Esophagus muscularis mucosa (tissue), 4 donors: ENCODE measurements around the gene NANOS1. TPM values are rescaled to one million over a fixed set of nuclear protein-coding genes. Genes with fewer than 3 reads are reported as not detected.

Experiments used
- DNase-seq: peaks from one replicate; pipeline ENCODE4 v3.0.0-alpha.2; 2017; ENCODE audit errors: extremely low spot score
- H3K27ac ChIP-seq, 4 donors: fragments of 200-600 bp; sonication (generic); replicated peaks in 1 of 4; 1 replicate in 3 of 4; 2 replicates in 1 of 4; pipeline ENCODE4 v1.5.1; 2016 to 2019; ENCODE audit warnings: mild to moderate bottlenecking in 1 of 4
- H3K27me3 ChIP-seq, 4 donors: fragments of 200-600 bp; sonication (generic); one replicate each; pipeline versions ENCODE4 v1.5.1 to v1.6.0; 2016 to 2019
- H3K36me3 ChIP-seq, 4 donors: fragments of 200-600 bp; sonication (generic); one replicate each; pipeline ENCODE4 v1.5.1; 2016 to 2019
- H3K4me1 ChIP-seq, 4 donors: fragments of 200-600 bp; sonication (generic); one replicate each; pipeline ENCODE4 v1.5.1; 2016 to 2019
- H3K4me3 ChIP-seq, 4 donors: fragments of 200-600 bp; sonication (generic); 1 replicate in 2 of 4; 2 replicates in 2 of 4; pipeline ENCODE4 v1.5.1; 2016 to 2019; ENCODE audit warnings: mild to moderate bottlenecking in 4 of 4, moderate library complexity in 1 of 4
- H3K9me3 ChIP-seq, 4 donors: fragments of 200-600 bp; sonication (generic); 1 replicate in 3 of 4; 2 replicates in 1 of 4; pipeline ENCODE4 v1.5.1; 2016 to 2019
- CTCF ChIP-seq, 3 experiments: fragments of 200-600 bp in 2 of 3; fragments of 450-650 bp in 1 of 3; sonication (generic) in 2 of 3; IDR thresholded peaks; one replicate each; pipeline ENCODE4 v1.5.1; 2017 to 2019; ENCODE audit warnings: antibody characterized with exemption in 3 of 3, mild to moderate bottlenecking in 2 of 3, moderate library complexity in 1 of 3
- EP300 ChIP-seq: sonication (generic); formaldehyde crosslinking; IDR thresholded peaks from one replicate; pipeline ENCODE4 v1.6.1; 2017; ENCODE audit warnings: antibody characterized with exemption
- POLR2A ChIP-seq: fragments of 450-650 bp; IDR thresholded peaks from one replicate; pipeline ENCODE4 v1.6.1; 2017; ENCODE audit warnings: antibody characterized with exemption, moderate library complexity, mild to moderate bottlenecking, low read depth
- POLR2AphosphoS5 ChIP-seq, 2 donors: sonication (generic); formaldehyde crosslinking; IDR thresholded peaks; one replicate each; pipeline ENCODE4 v1.6.1; 2017; ENCODE audit warnings: antibody characterized with exemption in 2 of 2
- WGBS: methylation state at CpG from one replicate; pipeline ENCODE4 v1.1.5; 2018; 5-methylcytosine and 5-hydroxymethylcytosine counted together
- intact Hi-C: fragments of 100-400 bp; cut with DNase I; formaldehyde crosslinking; loops from one replicate; pipeline ENCODE4 v1.15.1; 2023
- total RNA-seq, 4 donors: library from RNA; depleted of rRNA; stranded (reverse); fragments of >200 nt; gene quantifications; one replicate each; pipeline versions ENCODE4 v1.1.0 to v1.2.1, GENCODE V29; 2016

The NANOS1 gene
- total RNA-seq, 4 donors from 2014 or later: 8.0 to 24.4 (median 14.6) TPM

- Histone ChIP-seq H3K27me3 (no peaks in the 10 kb centered on the region), H3K4me1 (no peaks in the 10 kb centered on the region), H3K36me3 (peaks cover 75 to 100% (median 97%) of the 10 kb centered on the region in 4 donors), H3K4me3 (no peak overlapping the region), H3K27ac (no peak overlapping the region), H3K9me3 (no peaks in the 10 kb centered on the region)
- intact Hi-C loops: no loop called here
- TF ChIP-seq POLR2AphosphoS5 (IDR thresholded peaks at IDR 0.05) (no peak), POLR2A (no peak), EP300 (no peak), CTCF (IDR thresholded peaks at IDR 0.05) (no peak)
- WGBS: 95% methylated on average over 5 of the region's 5 CpGs
- DNase-seq: no peak
Observed at GRCh38 chr10:119049361-119049760, 19.8 kb downstream of the NANOS1 start.

GRCh38 chr10:119049777-119050176 lies 20.3 kb downstream of the NANOS1 start:
- no peak overlapping the region for H3K4me3 ChIP-seq
- no peaks in the 10 kb centered on the region for H3K4me1 ChIP-seq
- H3K36me3 ChIP-seq: peaks cover 79 to 100% (median 97%) of the 10 kb centered on the region in 4 donors
- no peak overlapping the region for H3K27ac ChIP-seq
- 95% methylated on average over 14 of the region's 14 CpGs for WGBS
- no peak for DNase-seq
- H3K27me3 ChIP-seq: no peaks in the 10 kb centered on the region
- no peak for TF ChIP-seq CTCF (IDR thresholded peaks at IDR 0.05)
- no peak for TF ChIP-seq POLR2A
- no peak for TF ChIP-seq POLR2AphosphoS5 (IDR thresholded peaks at IDR 0.05)
- TF ChIP-seq EP300: no peak
- H3K9me3 ChIP-seq: no peaks in the 10 kb centered on the region
- intact Hi-C loops: no loop called here

- peaks cover 82 to 100% (median 98%) of the 10 kb centered on the region in 4 donors for H3K36me3 ChIP-seq
- no peak for DNase-seq
- 89% methylated on average over 3 of the region's 3 CpGs for WGBS
- no peak for TF ChIP-seq POLR2A
- no peak for TF ChIP-seq CTCF (IDR thresholded peaks at IDR 0.05)
- H3K4me1 ChIP-seq: no peaks in the 10 kb centered on the region
- intact Hi-C loops: no loop called here
- no peaks in the 10 kb centered on the region for H3K9me3 ChIP-seq
- no peak overlapping the region for H3K4me3 ChIP-seq
- H3K27me3 ChIP-seq: no peaks in the 10 kb centered on the region
- H3K27ac ChIP-seq: no peak overlapping the region
Observed at GRCh38 chr10:119051775-119052174, 22.3 kb downstream of the NANOS1 start.

GRCh38 chr10:119055472-119055871 lies 26.0 kb downstream of the NANOS1 start:
- Histone ChIP-seq H3K4me3 (no peak overlapping the region), H3K27me3 (no peaks in the 10 kb centered on the region), H3K4me1 (no peaks in the 10 kb centered on the region), H3K27ac (no peak overlapping the region), H3K36me3 (peaks cover 93 to 100% (median 100%) of the 10 kb centered on the region in 4 donors), H3K9me3 (no peaks in the 10 kb centered on the region)
- TF ChIP-seq EP300 (no peak), POLR2A (no peak), CTCF (IDR thresholded peaks at IDR 0.05) (no peak)
- intact Hi-C loops: no loop called here
- DNase-seq: no peak
- 83% methylated on average over 1 of the region's 1 CpG for WGBS

- Histone ChIP-seq H3K4me1 (no peaks in the 10 kb centered on the region), H3K9me3 (no peaks in the 10 kb centered on the region), H3K36me3 (peaks cover 73 to 100% (median 90%) of the 10 kb centered on the region in 4 donors), H3K27me3 (no peaks in the 10 kb centered on the region), H3K27ac (no peak overlapping the region), H3K4me3 (no peak overlapping the region)
- intact Hi-C loops: no loop called here
- TF ChIP-seq POLR2A (no peak), POLR2AphosphoS5 (IDR thresholded peaks at IDR 0.05) (no peak), EP300 (no peak), CTCF (IDR thresholded peaks at IDR 0.05) (no peak)
- WGBS: 86% methylated on average over 11 of the region's 11 CpGs
- DNase-seq: no peak
Observed at GRCh38 chr10:119058010-119058409, 28.5 kb downstream of the NANOS1 start.
